Upper lobe of right lung (tissue), 1 donor: ENCODE measurements around the gene EDEM3. TPM values are rescaled to one million over a fixed set of nuclear protein-coding genes. Genes with fewer than 3 reads are reported as not detected.

Experiments
- ATAC-seq: fragments of 200-7000 bp; cut with Tn5 transposase; one replicate; pipeline ENCODE4 v1.9.1; 2020; ENCODE audit warnings: mild to moderate bottlenecking, moderate library complexity
- DNase-seq: peaks from one replicate; pipeline ENCODE4 v3.0.0-alpha.2; 2020
- H3K27ac ChIP-seq: fragments of 200-600 bp; one replicate; pipeline ENCODE4 v1.8.0; 2022
- H3K27me3 ChIP-seq: fragments of 200-600 bp; one replicate; pipeline ENCODE4 v1.8.0; 2022; ENCODE audit warnings: mild to moderate bottlenecking
- H3K36me3 ChIP-seq: fragments of 200-600 bp; one replicate; pipeline ENCODE4 v1.8.0; 2022
- H3K4me1 ChIP-seq: fragments of 200-600 bp; one replicate; pipeline ENCODE4 v1.8.0; 2022
- H3K4me3 ChIP-seq: fragments of 200-600 bp; one replicate; pipeline ENCODE4 v1.8.0; 2022; ENCODE audit warnings: mild to moderate bottlenecking
- H3K9me3 ChIP-seq: fragments of 200-600 bp; one replicate; pipeline ENCODE4 v1.8.0; 2022
- CTCF ChIP-seq: fragments of 200-600 bp; IDR thresholded peaks from one replicate; pipeline ENCODE4 v1.8.0; 2022; ENCODE audit warnings: antibody characterized with exemption
- intact Hi-C: fragments of 100-400 bp; cut with DNase I; formaldehyde crosslinking; loops from one replicate; pipeline ENCODE4 v1.11.0; 2022
- total RNA-seq: library from RNA; stranded (reverse); fragmentation: NEBNext Ultra II Directional; extraction: Animal tissue kit (Norgen Biotek cat#: 25700); gene quantifications from one replicate; pipeline ENCODE4 v1.2.1, GENCODE V29; 2021
- donor health status: DM: no; HTN: yes; CAD: no; lungs with severe emphysema.

Gene EDEM3
- total RNA-seq, 1 donor from 2014 or later: 43.6 TPM

- H3K27ac ChIP-seq: no peak overlapping the region
- no peaks in the 10 kb centered on the region for H3K9me3 ChIP-seq
- no peaks in the 10 kb centered on the region for H3K27me3 ChIP-seq
- H3K36me3 ChIP-seq: no peaks in the 10 kb centered on the region
- DNase-seq (no peak), ATAC-seq (no peak)
- H3K4me3 ChIP-seq: no peak overlapping the region
- no peak for TF ChIP-seq CTCF
- intact Hi-C loops: no loop called here
- H3K4me1 ChIP-seq: no peaks in the 10 kb centered on the region
Measured at GRCh38 chr1:184677344-184677743, 77.3 kb downstream of the EDEM3 start.

- Histone ChIP-seq H3K9me3 (no peaks in the 10 kb centered on the region), H3K36me3 (no peaks in the 10 kb centered on the region), H3K4me1 (no peaks in the 10 kb centered on the region), H3K4me3 (no peak overlapping the region), H3K27me3 (no peaks in the 10 kb centered on the region), H3K27ac (no peak overlapping the region)
- TF ChIP-seq CTCF: no peak
- intact Hi-C loops: no loop called here
- no peak for DNase-seq
- ATAC-seq: no peak
Measured at GRCh38 chr1:184673305-184673704, 81.4 kb downstream of the EDEM3 start.

- Histone ChIP-seq H3K27me3 (no peaks in the 10 kb centered on the region), H3K9me3 (no peaks in the 10 kb centered on the region), H3K27ac (no peak overlapping the region), H3K4me3 (no peak overlapping the region), H3K36me3 (no peaks in the 10 kb centered on the region), H3K4me1 (no peaks in the 10 kb centered on the region)
- DNase-seq (no peak), ATAC-seq (peak; percentile 53)
- intact Hi-C loops: no loop called here
- no peak for TF ChIP-seq CTCF
Measured at GRCh38 chr1:184672013-184672726, 82.5 kb downstream of the EDEM3 start.

- ATAC-seq: no peak
- intact Hi-C loops: no loop called here
- no peak for TF ChIP-seq CTCF
- no peaks in the 10 kb centered on the region for H3K4me1 ChIP-seq
- no peak for DNase-seq
- H3K4me3 ChIP-seq: no peak overlapping the region
- no peak overlapping the region for H3K27ac ChIP-seq
- H3K9me3 ChIP-seq: no peaks in the 10 kb centered on the region
- H3K36me3 ChIP-seq: no peaks in the 10 kb centered on the region
- no peaks in the 10 kb centered on the region for H3K27me3 ChIP-seq
Measured at GRCh38 chr1:184669391-184669790, 85.3 kb downstream of the EDEM3 start.

- no peak overlapping the region for H3K4me3 ChIP-seq
- no peak for ATAC-seq
- no peak for TF ChIP-seq CTCF
- no peak for DNase-seq
- no peaks in the 10 kb centered on the region for H3K4me1 ChIP-seq
- H3K27me3 ChIP-seq: no peaks in the 10 kb centered on the region
- intact Hi-C loops: no loop called here
- H3K27ac ChIP-seq: no peak overlapping the region
- H3K9me3 ChIP-seq: no peaks in the 10 kb centered on the region
- H3K36me3 ChIP-seq: no peaks in the 10 kb centered on the region
Measured at GRCh38 chr1:184665360-184665759, 89.3 kb downstream of the EDEM3 start.

- Histone ChIP-seq H3K36me3 (no peaks in the 10 kb centered on the region), H3K4me1 (no peaks in the 10 kb centered on the region), H3K9me3 (no peaks in the 10 kb centered on the region), H3K27ac (no peak overlapping the region), H3K4me3 (no peak overlapping the region), H3K27me3 (no peaks in the 10 kb centered on the region)
- DNase-seq (no peak), ATAC-seq (peak; percentile 5)
- intact Hi-C loops: no loop called here
- TF ChIP-seq CTCF: no peak
Measured at GRCh38 chr1:184664661-184665060, 90.0 kb downstream of the EDEM3 start.
